HepG2 (cell line): ENCODE results near the gene ASPRV1. TPM values are rescaled to one million over a fixed set of nuclear protein-coding genes. Genes with fewer than 3 reads are reported as not detected.

ENCODE experiments used
- ATAC-seq: fragments of 200-7000 bp; cut with Tn5 transposase; 3 replicates; pipeline ENCODE4 v1.9.1; 2020; ENCODE audit warnings: mild to moderate bottlenecking, moderate library complexity
- BruUV-seq: library from RNA; stranded (reverse); fragments of 400-500 nt; replicated peaks from 2 replicates; lab custom pipeline; 2021; lab: Mats Ljungman, UMichigan
- CTCF ChIA-PET: fragments of 300-600 bp; formaldehyde crosslinking; extraction: SDS; loops from one replicate; lab custom pipeline; 2021; ENCODE audit warnings: low total read pairs, inconsistent platforms, low intra/inter-chr PET ratio; lab: Yijun Ruan, JAX
- POLR2A ChIA-PET: fragments of 350-600 bp; sonication (Branson Sonifier 250); formaldehyde crosslinking; loops from one replicate; lab custom pipeline; 2020; ENCODE audit warnings: antibody characterized with exemption, inconsistent platforms; lab: Yijun Ruan, JAX
- DNase-seq: peaks from one replicate; pipeline ENCODE4 v3.0.0-alpha.2; 2015; ENCODE audit warnings: low spot score
- FAIRE-seq: peaks from 3 replicates; lab custom pipeline; 2011; peaks lifted over from hg19 to GRCh38; lab: Jason Lieb, UNC
- H2AFZ ChIP-seq: one replicate; pipeline ENCODE4 v1.6.1; 2011; ENCODE audit warnings: low read length, inconsistent platforms
- H3K27ac ChIP-seq: fragments of 300-600 bp; 3 replicates; pipeline ENCODE4 v1.8.0; 2011; ENCODE audit warnings: mixed run types, mild to moderate bottlenecking, mixed read lengths, low read length, inconsistent platforms; ENCODE audit not compliant: insufficient read depth; ENCODE audit errors: extremely low read length
- H3K27me3 ChIP-seq, 2 experiments: fragments of 200-600 bp in 1 of 2; 2 replicates in 1 of 2; 3 replicates in 1 of 2; pipeline versions ENCODE4 v1.6.0 to v1.8.0; 2011; ENCODE audit warnings: low read length in 2 of 2, mild to moderate bottlenecking in 2 of 2, moderate library complexity in 2 of 2, inconsistent platforms in 1 of 2; ENCODE audit not compliant: insufficient read depth in 2 of 2, control insufficient read depth in 1 of 2
- H3K36me3 ChIP-seq, 2 experiments: fragments of 200-600 bp in 1 of 2; replicated peaks in 1 of 2; 2 replicates in 1 of 2; 3 replicates in 1 of 2; pipeline versions ENCODE4 v1.5.1 to v1.8.0; 2011; ENCODE audit warnings: low read length in 2 of 2, inconsistent platforms in 1 of 2; ENCODE audit not compliant: insufficient read depth in 2 of 2, control insufficient read depth in 1 of 2
- H3K4me1 ChIP-seq: 2 replicates; pipeline ENCODE4 v1.5.1; 2012; ENCODE audit warnings: low read length, inconsistent platforms; ENCODE audit not compliant: insufficient read depth
- H3K4me2 ChIP-seq: 2 replicates; pipeline ENCODE4 v1.6.0; 2011; ENCODE audit warnings: low read depth, low read length, inconsistent platforms
- H3K4me3 ChIP-seq, 3 experiments: fragments of 200-600 bp in 1 of 3; sonication (generic), shearing (Covaris generic) in 1 of 3; replicated peaks in 1 of 3; 2 replicates each; pipeline ENCODE4 v1.5.1; 2011 to 2016; ENCODE audit warnings: low read length in 3 of 3, inconsistent platforms in 2 of 3, low read depth in 2 of 3, mild to moderate bottlenecking in 2 of 3, control low read depth in 1 of 3, mixed read lengths in 1 of 3; ENCODE audit not compliant: insufficient read depth in 1 of 3
- H3K79me2 ChIP-seq: one replicate; pipeline ENCODE4 v1.6.1; 2011; ENCODE audit warnings: low read length, inconsistent platforms; ENCODE audit not compliant: insufficient read depth
- H3K9ac ChIP-seq: 2 replicates; pipeline ENCODE4 v1.6.0; 2011; ENCODE audit warnings: mild to moderate bottlenecking, low read depth, low read length, inconsistent platforms; ENCODE audit not compliant: insufficient read depth
- H3K9me3 ChIP-seq: 2 replicates; pipeline ENCODE4 v1.5.1; 2012; ENCODE audit warnings: mild to moderate bottlenecking, low read length
- H4K20me1 ChIP-seq: 2 replicates; pipeline ENCODE4 v1.6.0; 2011; ENCODE audit warnings: inconsistent platforms, mild to moderate bottlenecking, low read length, moderate library complexity; ENCODE audit not compliant: insufficient read depth
- CBX5 ChIP-seq: sonication (generic); formaldehyde crosslinking; IDR thresholded peaks from 2 replicates; pipeline ENCODE4 v1.4.0; 2020; ENCODE audit warnings: missing genetic modification reagents, borderline replicate concordance
- EHMT2 ChIP-seq: fragments of 200-600 bp; sonication (generic); IDR thresholded peaks from 2 replicates; pipeline ENCODE4 v1.7.0; 2017; ENCODE audit warnings: antibody characterized with exemption, low read depth, low read length, borderline replicate concordance
- RFX3 ChIP-seq: IDR thresholded peaks from 2 replicates; pipeline ENCODE4 v1.6.1; 2016; ENCODE audit warnings: missing biosample characterization, missing genetic modification reagents
- SATB2 ChIP-seq: sonication (generic); formaldehyde crosslinking; IDR thresholded peaks from 2 replicates; pipeline ENCODE4 v1.5.0; 2020; ENCODE audit warnings: missing genetic modification reagents
- SMC3 ChIP-seq: IDR thresholded peaks from 2 replicates; pipeline ENCODE4 v1.6.1; 2011; ENCODE audit warnings: low read length, improper control_type of control experiment
- SP1 ChIP-seq, 2 experiments: fragments of 450-650 bp in 1 of 2; sonication (generic) in 1 of 2; formaldehyde crosslinking in 1 of 2; IDR thresholded peaks; 2 replicates each; pipeline versions ENCODE4 v1.4.0 to v1.6.1; 2016 to 2020; ENCODE audit warnings: missing genetic modification reagents in 1 of 2
- TARDBP ChIP-seq: sonication (generic); formaldehyde crosslinking; IDR thresholded peaks from 2 replicates; pipeline ENCODE4 v1.8.0; 2022; ENCODE audit warnings: mild to moderate bottlenecking, missing genetic modification reagents
- TBL1XR1 ChIP-seq: fragments of 150-350 bp; IDR thresholded peaks from 2 replicates; pipeline ENCODE4 v1.6.1; 2014; ENCODE audit warnings: borderline replicate concordance, low read length; ENCODE audit not compliant: partially characterized antibody
- TBX3 ChIP-seq: fragments of 450-650 bp; IDR thresholded peaks from 2 replicates; pipeline ENCODE4 v1.6.1; 2017; ENCODE audit warnings: antibody characterized with exemption, mild to moderate bottlenecking, inconsistent platforms, borderline replicate concordance
- ZFX ChIP-seq: sonication (generic); formaldehyde crosslinking; IDR thresholded peaks from 2 replicates; pipeline ENCODE4 v1.4.0; 2020; ENCODE audit warnings: mild to moderate bottlenecking, low read depth, missing genetic modification reagents, moderate library complexity
- ZNF30 ChIP-seq: sonication (generic); formaldehyde crosslinking; IDR thresholded peaks from 2 replicates; pipeline ENCODE4 v1.5.0; 2020; ENCODE audit warnings: mild to moderate bottlenecking, missing genetic modification reagents
- ZNF614 ChIP-seq: IDR thresholded peaks from 2 replicates; pipeline ENCODE4 v1.6.1; 2018; ENCODE audit warnings: missing biosample characterization, missing genetic modification reagents, inconsistent platforms, borderline replicate concordance
- WGBS: methylation state at CpG from one replicate; pipeline ENCODE4 v1.1.6; 2017; ENCODE audit warnings: low lambda C conversion rate; 5-methylcytosine and 5-hydroxymethylcytosine counted together
- in situ Hi-C: cut with HindIII; loops from 2 replicates; pipeline ENCODE4 v1.10.0; 2017; ENCODE audit warnings: low pct_unique_long_range_greater_than_20kb; ENCODE audit not compliant: extremely low pct_ligation_motif_present
- intact Hi-C: fragments of 100-400 bp; cut with micrococcal nuclease; formaldehyde crosslinking; loops from one replicate; pipeline ENCODE4 v1.10.0; 2022; ENCODE audit not compliant: unreplicated experiment
- polyA plus RNA-seq, 8 experiments: library from polyadenylated mRNA; depleted of rRNA in 3 of 8; stranded (reverse) in 7 of 8; unstranded in 1 of 8; fragments of >200 nt; fragmentation: Illumina TruSeq in 4 of 8; extraction: Trizol in 4 of 8; gene quantifications; 2 replicates each; pipeline versions ENCODE4 v1.2.1 to v1.2.3, GENCODE V29; 2011 to 2016; ENCODE audit warnings: low read depth in 4 of 8, missing spikeins in 1 of 8, mixed read lengths in 1 of 8; ENCODE audit not compliant: insufficient read depth in 1 of 8
- total RNA-seq, 5 experiments: library from RNA; depleted of rRNA; stranded (reverse); fragments of >200 nt; fragmentation: Illumina TruSeq; extraction: Trizol; gene quantifications; 2 replicates each; pipeline ENCODE4 v1.2.3, GENCODE V29; 2016; ENCODE audit warnings: low read depth in 1 of 5
- TF ChIP-seq, protein P1 (sequence below): sonication (generic); formaldehyde crosslinking; IDR thresholded peaks from 2 replicates; pipeline ENCODE4 v1.4.0; 2020; ENCODE audit warnings: missing genetic modification reagents
- TF ChIP-seq, protein P2 (sequence below): sonication (generic); formaldehyde crosslinking; IDR thresholded peaks from 2 replicates; pipeline ENCODE4 v1.5.1; 2020; ENCODE audit warnings: mild to moderate bottlenecking, missing genetic modification reagents
- TF ChIP-seq, protein P3 (sequence below): sonication (generic); formaldehyde crosslinking; IDR thresholded peaks from 2 replicates; pipeline ENCODE4 v1.4.0; 2020; ENCODE audit warnings: missing genetic modification reagents

Gene ASPRV1
- total and polyA plus RNA-seq, 2 of the 13 experiments (the other 11 are each of a cell fraction or from before 2014, with no cell fraction given) = 0.40 to 0.48 TPM

DNA sequence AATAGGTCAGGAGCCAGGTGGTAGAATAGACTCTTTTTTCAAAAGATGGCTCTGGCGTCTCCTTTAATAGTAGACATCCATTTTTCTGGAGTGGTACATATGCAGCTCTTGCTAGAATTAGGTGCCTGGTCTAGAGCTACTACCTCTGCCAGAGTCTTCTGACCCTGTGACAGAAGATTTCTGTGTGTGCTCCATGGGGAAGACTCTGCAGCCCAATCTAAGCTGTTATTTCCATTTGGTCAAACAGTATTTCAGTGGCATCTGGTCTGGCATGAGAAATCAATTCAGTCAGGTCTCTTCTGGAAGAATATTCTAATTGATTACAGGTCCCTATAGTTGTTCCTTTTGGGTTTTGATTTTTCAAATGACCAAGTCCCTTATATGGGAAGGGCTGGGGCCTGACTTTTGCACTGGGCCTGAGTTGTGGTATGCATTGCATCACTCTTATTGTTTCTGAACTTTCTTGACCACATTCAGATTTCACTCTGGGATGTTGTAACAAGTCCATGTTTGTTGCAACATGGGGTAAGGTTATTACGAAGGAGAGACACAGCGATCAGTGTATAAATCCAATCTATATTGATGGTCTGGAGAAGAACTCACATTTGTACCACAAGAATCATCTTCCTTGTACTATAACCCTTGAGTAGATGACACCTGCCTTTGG, 34.4 kb downstream of the ASPRV1 start:
- H3K4me3 ChIP-seq = no peak overlapping the region
- FAIRE-seq (peak; percentile 82), ATAC-seq (peak; percentile 94), DNase-seq (peak; percentile 86)
- H3K9ac ChIP-seq = no peak overlapping the region
- CTCF ChIA-PET = no interaction called here
- intact Hi-C loops (no loop called here), in situ Hi-C loops (no loop called here)
- H3K79me2 ChIP-seq = no peaks in the 10 kb centered on the region
- H4K20me1 ChIP-seq = no peaks in the 10 kb centered on the region
- WGBS = 43% methylated on average over 3 of the region's 3 CpGs
- H2AFZ ChIP-seq = no peak overlapping the region
- no peaks in the 10 kb centered on the region for H3K9me3 ChIP-seq
- BruUV-seq = no TSS peak
- peaks cover 3 to 17% of the 10 kb centered on the region in 2 experiments for H3K36me3 ChIP-seq
- POLR2A ChIA-PET = interaction anchor here (0.6 to 5.1 kb wide), 4 partner anchors 12 to 181 kb away, joined by 3 to 64 read pairs (median 3); partner anchors contain the start of gene MXD1
- peak overlapping the region; percentile 59 for H3K27ac ChIP-seq
- no peaks in the 10 kb centered on the region for H3K27me3 ChIP-seq
- peaks cover 24% of the 10 kb centered on the region for H3K4me1 ChIP-seq
- H3K4me2 ChIP-seq = peak overlapping the region; percentile 37
- TF ChIP-seq ZNF614 (peak; percentile 96; the same call in 1 of the 2 replicates), TARDBP (CRISPR knock-in tag) (peak; percentile 49; the same call in 1 of the 2 replicates), EHMT2 (0 out of 2 replicates have a peak, but pooled peaks have one; percentile 62), ZNF30 (CRISPR knock-in tag) (no peak), ZFX (peak; percentile 53; the same call in 1 of the 2 replicates), SMC3 (peak; percentile 57), SP1 (IDR thresholded peaks at IDR 0.05) (no peak), SP1 (CRISPR knock-in tag; IDR thresholded peaks at IDR 0.05) (no peak), TBX3 (no peak), CBX5 (CRISPR knock-in tag) (peak; percentile 57; the same call in 1 of the 2 replicates), SATB2 (CRISPR knock-in tag) (no peak), TBL1XR1 (peak; percentile 53), RFX3 (CRISPR knock-in tag) (no peak)
- TF ChIP-seq, protein P1, sequence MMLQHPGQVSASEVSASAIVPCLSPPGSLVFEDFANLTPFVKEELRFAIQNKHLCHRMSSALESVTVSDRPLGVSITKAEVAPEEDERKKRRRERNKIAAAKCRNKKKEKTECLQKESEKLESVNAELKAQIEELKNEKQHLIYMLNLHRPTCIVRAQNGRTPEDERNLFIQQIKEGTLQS (CRISPR knock-in tag) = peak; percentile 90
- TF ChIP-seq, protein P2, sequence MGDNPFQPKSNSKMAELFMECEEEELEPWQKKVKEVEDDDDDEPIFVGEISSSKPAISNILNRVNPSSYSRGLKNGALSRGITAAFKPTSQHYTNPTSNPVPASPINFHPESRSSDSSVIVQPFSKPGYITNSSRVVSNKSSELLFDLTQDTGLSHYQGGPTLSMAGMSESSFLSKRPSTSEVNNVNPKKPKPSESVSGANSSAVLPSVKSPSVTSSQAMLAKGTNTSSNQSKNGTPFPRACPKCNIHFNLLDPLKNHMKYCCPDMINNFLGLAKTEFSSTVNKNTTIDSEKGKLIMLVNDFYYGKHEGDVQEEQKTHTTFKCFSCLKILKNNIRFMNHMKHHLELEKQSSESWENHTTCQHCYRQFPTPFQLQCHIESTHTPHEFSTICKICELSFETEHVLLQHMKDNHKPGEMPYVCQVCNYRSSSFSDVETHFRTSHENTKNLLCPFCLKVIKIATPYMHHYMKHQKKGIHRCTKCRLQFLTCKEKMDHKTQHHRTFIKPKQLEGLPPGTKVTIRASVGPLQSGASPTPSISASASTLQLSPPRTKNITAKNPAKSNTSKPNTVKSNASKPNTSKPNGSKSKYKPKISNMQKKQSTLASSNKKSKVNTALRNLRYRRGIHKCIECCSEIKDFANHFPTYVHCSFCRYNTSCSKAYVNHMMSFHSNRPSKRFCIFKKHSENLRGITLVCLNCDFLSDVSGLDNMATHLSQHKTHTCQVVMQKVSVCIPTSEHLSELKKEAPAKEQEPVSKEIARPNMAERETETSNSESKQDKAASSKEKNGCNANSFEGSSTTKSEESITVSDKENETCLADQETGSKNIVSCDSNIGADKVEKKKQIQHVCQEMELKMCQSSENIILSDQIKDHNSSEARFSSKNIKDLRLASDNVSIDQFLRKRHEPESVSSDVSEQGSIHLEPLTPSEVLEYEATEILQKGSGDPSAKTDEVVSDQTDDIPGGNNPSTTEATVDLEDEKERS = peak; percentile 57; the same call in 1 of the 2 replicates
- TF ChIP-seq, protein P3, sequence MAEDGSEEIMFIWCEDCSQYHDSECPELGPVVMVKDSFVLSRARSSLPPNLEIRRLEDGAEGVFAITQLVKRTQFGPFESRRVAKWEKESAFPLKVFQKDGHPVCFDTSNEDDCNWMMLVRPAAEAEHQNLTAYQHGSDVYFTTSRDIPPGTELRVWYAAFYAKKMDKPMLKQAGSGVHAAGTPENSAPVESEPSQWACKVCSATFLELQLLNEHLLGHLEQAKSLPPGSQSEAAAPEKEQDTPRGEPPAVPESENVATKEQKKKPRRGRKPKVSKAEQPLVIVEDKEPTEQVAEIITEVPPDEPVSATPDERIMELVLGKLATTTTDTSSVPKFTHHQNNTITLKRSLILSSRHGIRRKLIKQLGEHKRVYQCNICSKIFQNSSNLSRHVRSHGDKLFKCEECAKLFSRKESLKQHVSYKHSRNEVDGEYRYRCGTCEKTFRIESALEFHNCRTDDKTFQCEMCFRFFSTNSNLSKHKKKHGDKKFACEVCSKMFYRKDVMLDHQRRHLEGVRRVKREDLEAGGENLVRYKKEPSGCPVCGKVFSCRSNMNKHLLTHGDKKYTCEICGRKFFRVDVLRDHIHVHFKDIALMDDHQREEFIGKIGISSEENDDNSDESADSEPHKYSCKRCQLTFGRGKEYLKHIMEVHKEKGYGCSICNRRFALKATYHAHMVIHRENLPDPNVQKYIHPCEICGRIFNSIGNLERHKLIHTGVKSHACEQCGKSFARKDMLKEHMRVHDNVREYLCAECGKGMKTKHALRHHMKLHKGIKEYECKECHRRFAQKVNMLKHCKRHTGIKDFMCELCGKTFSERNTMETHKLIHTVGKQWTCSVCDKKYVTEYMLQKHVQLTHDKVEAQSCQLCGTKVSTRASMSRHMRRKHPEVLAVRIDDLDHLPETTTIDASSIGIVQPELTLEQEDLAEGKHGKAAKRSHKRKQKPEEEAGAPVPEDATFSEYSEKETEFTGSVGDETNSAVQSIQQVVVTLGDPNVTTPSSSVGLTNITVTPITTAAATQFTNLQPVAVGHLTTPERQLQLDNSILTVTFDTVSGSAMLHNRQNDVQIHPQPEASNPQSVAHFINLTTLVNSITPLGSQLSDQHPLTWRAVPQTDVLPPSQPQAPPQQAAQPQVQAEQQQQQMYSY (CRISPR knock-in tag) = no peak
